ENCODE results near the gene TAF6.

DNA sequence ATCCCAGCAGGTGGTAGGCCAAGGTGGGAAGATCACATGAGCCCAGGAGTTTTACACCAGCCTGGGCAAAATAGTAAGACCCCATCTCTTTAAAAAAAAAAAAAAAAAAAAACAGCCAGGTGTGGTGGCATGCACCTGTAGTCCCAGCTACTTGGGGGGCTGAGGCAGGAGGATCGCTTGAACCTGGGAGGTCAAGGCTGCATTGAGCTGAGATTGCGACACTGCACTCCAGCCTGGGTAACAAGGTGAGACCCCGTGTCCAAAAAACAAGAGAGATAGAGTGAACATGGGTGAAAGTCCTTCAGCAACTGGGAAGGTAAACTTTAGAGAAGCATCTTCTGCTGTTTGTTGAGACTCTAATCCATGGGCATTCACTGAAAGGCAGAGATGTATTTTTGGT lies 23.3 kb upstream of the TAF6 start:
- TF ChIP-seq POLR2A (IDR thresholded peaks at IDR 0.05), result no peak
- TF ChIP-seq POLR2AphosphoS5 (IDR thresholded peaks at IDR 0.05), result no peak
- TF ChIP-seq, protein P1, sequence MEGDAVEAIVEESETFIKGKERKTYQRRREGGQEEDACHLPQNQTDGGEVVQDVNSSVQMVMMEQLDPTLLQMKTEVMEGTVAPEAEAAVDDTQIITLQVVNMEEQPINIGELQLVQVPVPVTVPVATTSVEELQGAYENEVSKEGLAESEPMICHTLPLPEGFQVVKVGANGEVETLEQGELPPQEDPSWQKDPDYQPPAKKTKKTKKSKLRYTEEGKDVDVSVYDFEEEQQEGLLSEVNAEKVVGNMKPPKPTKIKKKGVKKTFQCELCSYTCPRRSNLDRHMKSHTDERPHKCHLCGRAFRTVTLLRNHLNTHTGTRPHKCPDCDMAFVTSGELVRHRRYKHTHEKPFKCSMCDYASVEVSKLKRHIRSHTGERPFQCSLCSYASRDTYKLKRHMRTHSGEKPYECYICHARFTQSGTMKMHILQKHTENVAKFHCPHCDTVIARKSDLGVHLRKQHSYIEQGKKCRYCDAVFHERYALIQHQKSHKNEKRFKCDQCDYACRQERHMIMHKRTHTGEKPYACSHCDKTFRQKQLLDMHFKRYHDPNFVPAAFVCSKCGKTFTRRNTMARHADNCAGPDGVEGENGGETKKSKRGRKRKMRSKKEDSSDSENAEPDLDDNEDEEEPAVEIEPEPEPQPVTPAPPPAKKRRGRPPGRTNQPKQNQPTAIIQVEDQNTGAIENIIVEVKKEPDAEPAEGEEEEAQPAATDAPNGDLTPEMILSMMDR (IDR thresholded peaks at IDR 0.05), result no peak
